Hepatocyte (in vitro differentiated cells): ENCODE data around the gene AMMECR1. TPM values are rescaled to one million over a fixed set of nuclear protein-coding genes. Genes with fewer than 3 reads are reported as not detected.
"Not testable (repeated sequence)": the region's sequence is repeated elsewhere in the genome, so short reads cannot be mapped to it uniquely, and the experiment has no call there.

ENCODE experiments used
- DNase-seq: peaks from one replicate; pipeline ENCODE4 v3.0.0-alpha.2; 2016; ENCODE audit warnings: low spot score
- H2AFZ ChIP-seq: fragments of 200-600 bp; sonication (generic); 2 replicates; pipeline ENCODE4 v1.6.0; 2016; ENCODE audit warnings: antibody characterized with exemption, mild to moderate bottlenecking
- H3K27ac ChIP-seq: fragments of 200-600 bp; sonication (generic); 2 replicates; pipeline ENCODE4 v1.5.1; 2016; ENCODE audit warnings: mild to moderate bottlenecking
- H3K27me3 ChIP-seq: fragments of 200-600 bp; sonication (generic); 2 replicates; pipeline ENCODE4 v1.6.1; 2016
- H3K36me3 ChIP-seq: fragments of 200-600 bp; sonication (generic); replicated peaks from 2 replicates; pipeline ENCODE4 v1.5.1; 2016; ENCODE audit warnings: low read depth; ENCODE audit not compliant: insufficient read depth
- H3K4me1 ChIP-seq: fragments of 200-600 bp; sonication (generic); 2 replicates; pipeline ENCODE4 v1.5.1; 2016; ENCODE audit warnings: mild to moderate bottlenecking, moderate library complexity; ENCODE audit not compliant: insufficient read depth
- H3K4me2 ChIP-seq: fragments of 200-600 bp; sonication (generic); 2 replicates; pipeline ENCODE4 v1.6.0; 2016
- H3K4me3 ChIP-seq: fragments of 200-600 bp; sonication (generic); 2 replicates; pipeline ENCODE4 v1.5.1; 2016; ENCODE audit warnings: mild to moderate bottlenecking
- H3K79me2 ChIP-seq: fragments of 200-600 bp; sonication (generic); 2 replicates; pipeline ENCODE4 v1.6.0; 2017; ENCODE audit warnings: mild to moderate bottlenecking
- H3K9me2 ChIP-seq: fragments of 200-600 bp; sonication (generic); replicated peaks from 2 replicates; pipeline ENCODE4 v1.6.0; 2017; ENCODE audit warnings: mild to moderate bottlenecking; ENCODE audit not compliant: insufficient read depth
- H3K9me3 ChIP-seq: fragments of 200-600 bp; sonication (generic); 2 replicates; pipeline ENCODE4 v1.5.1; 2016; ENCODE audit warnings: low read depth, mild to moderate bottlenecking
- H4K20me1 ChIP-seq: fragments of 200-600 bp; sonication (generic); 2 replicates; pipeline ENCODE4 v1.6.0; 2016; ENCODE audit warnings: mild to moderate bottlenecking; ENCODE audit not compliant: insufficient read depth, poor library complexity, severe bottlenecking
- CTCF ChIP-seq: fragments of 200-600 bp; sonication (generic); IDR thresholded peaks from 2 replicates; pipeline ENCODE4 v1.5.1; 2016; ENCODE audit warnings: antibody characterized with exemption, mild to moderate bottlenecking; ENCODE audit not compliant: poor library complexity
- EZH2 ChIP-seq: fragments of 200-600 bp; sonication (generic); IDR thresholded peaks from 2 replicates; pipeline ENCODE4 v1.6.1; 2016; ENCODE audit warnings: antibody characterized with exemption, mild to moderate bottlenecking, borderline replicate concordance
- EZH2phosphoT487 ChIP-seq: fragments of 200-600 bp; sonication (generic); IDR thresholded peaks from one replicate; pipeline ENCODE4 v1.6.1; 2018; ENCODE audit warnings: antibody characterized with exemption, mild to moderate bottlenecking, low read depth, moderate library complexity; ENCODE audit not compliant: unreplicated experiment, severe bottlenecking
- WGBS: methylation state at CpG from one replicate; pipeline ENCODE4 v1.1.6; 2016; ENCODE audit warnings: low lambda C conversion rate; ENCODE audit errors: missing lambda C conversion rate; 5-methylcytosine and 5-hydroxymethylcytosine counted together
- polyA plus RNA-seq: library from polyadenylated mRNA; unstranded; fragments of >200 nt; fragmentation: Nextera tagmentation; extraction: Ambion mirVana; gene quantifications from 2 replicates; pipeline ENCODE4 v1.2.1, GENCODE V29; 2016
- total RNA-seq: library from RNA; depleted of rRNA; stranded (reverse); fragments of >200 nt; gene quantifications from 2 replicates; pipeline ENCODE4 v1.2.3, GENCODE V29; 2014

The AMMECR1 gene
- total and polyA plus RNA-seq, 2 experiments from 2014 or later = 24.6 to 33.3 TPM

GRCh38 chrX:110338935-110339334 is 21.1 kb upstream of the AMMECR1 start:
- 79% methylated on average over 4 of the region's 4 CpGs for WGBS
- no peak for DNase-seq
- no peaks in the 10 kb centered on the region for H3K9me3 ChIP-seq

GRCh38 chrX:110333458-110333857 is 15.6 kb upstream of the AMMECR1 start:
- not testable (repeated sequence) for H3K27ac ChIP-seq, H3K4me3 ChIP-seq, H3K9me3 ChIP-seq

More at GRCh38 chrX:110338935-110339334, 21.1 kb upstream of the AMMECR1 start:
- Histone ChIP-seq H3K9me2 (no peaks in the 10 kb centered on the region), H3K36me3 (no peaks in the 10 kb centered on the region), H3K4me1 (no peaks in the 10 kb centered on the region), H3K4me2 (no peak overlapping the region), H3K27ac (no peak overlapping the region), H3K4me3 (no peak overlapping the region), H4K20me1 (no peaks in the 10 kb centered on the region), H2AFZ (no peak overlapping the region), H3K27me3 (no peaks in the 10 kb centered on the region), H3K79me2 (no peaks in the 10 kb centered on the region)
- no peak for TF ChIP-seq EZH2
- no peak for TF ChIP-seq CTCF
- no peak for TF ChIP-seq EZH2phosphoT487

GRCh38 chrX:110331444-110332030 is 13.7 kb upstream of the AMMECR1 start:
- 76% methylated on average over 3 of the region's 3 CpGs for WGBS
- H4K20me1 ChIP-seq = no peaks in the 10 kb centered on the region
- TF ChIP-seq EZH2 (no peak), EZH2phosphoT487 (no peak), CTCF (no peak)
- H3K27ac ChIP-seq = no peak overlapping the region
- no peaks in the 10 kb centered on the region for H3K36me3 ChIP-seq
- no peak overlapping the region for H2AFZ ChIP-seq
- H3K79me2 ChIP-seq = no peaks in the 10 kb centered on the region
- no peaks in the 10 kb centered on the region for H3K9me3 ChIP-seq
- no peaks in the 10 kb centered on the region for H3K27me3 ChIP-seq
- H3K9me2 ChIP-seq = no peaks in the 10 kb centered on the region
- H3K4me2 ChIP-seq = no peak overlapping the region
- H3K4me3 ChIP-seq = no peak overlapping the region
- DNase-seq = no peak
- no peaks in the 10 kb centered on the region for H3K4me1 ChIP-seq

More at GRCh38 chrX:110333458-110333857, 15.6 kb upstream of the AMMECR1 start:
- H3K27me3 ChIP-seq, H4K20me1 ChIP-seq, H3K79me2 ChIP-seq, H3K9me2 ChIP-seq, H3K4me1 ChIP-seq, H3K36me3 ChIP-seq, H2AFZ ChIP-seq, DNase-seq, H3K4me2 ChIP-seq: not testable (repeated sequence)
- WGBS = 88% methylated on average over 1 of the region's 1 CpG

- DNase-seq = not testable (repeated sequence)
Measured at GRCh38 chrX:110328613-110329012, 10.7 kb upstream of the AMMECR1 start.

More at GRCh38 chrX:110328613-110329012, 10.7 kb upstream of the AMMECR1 start:
- H3K4me2 ChIP-seq, H4K20me1 ChIP-seq, H3K9me3 ChIP-seq, H3K79me2 ChIP-seq, H2AFZ ChIP-seq, H3K4me3 ChIP-seq, H3K27me3 ChIP-seq, H3K9me2 ChIP-seq, H3K27ac ChIP-seq, H3K36me3 ChIP-seq, H3K4me1 ChIP-seq: not testable (repeated sequence)
- WGBS = 86% methylated on average over 1 of the region's 1 CpG
